Progenitor cell of endocrine pancreas (in vitro differentiated cells): ENCODE measurements around the gene HMCES. TPM values are rescaled to one million over a fixed set of nuclear protein-coding genes. Genes with fewer than 3 reads are reported as not detected.
A peak's percentile ranks its signal among the peaks of the same experiment; 100 is the strongest.

Experiments used
- DNase-seq: peaks from one replicate; pipeline ENCODE4 v3.0.0; 2021; ENCODE audit warnings: low spot score; ENCODE audit not compliant: unreplicated experiment
- H3K27ac Mint-ChIP-seq: 2 replicates; pipeline ENCODE4 v1.8.0; 2021; ENCODE audit warnings: mild to moderate bottlenecking, moderate library complexity, mixed read lengths
- H3K27me3 Mint-ChIP-seq: 2 replicates; pipeline ENCODE4 v1.8.0; 2021; ENCODE audit warnings: mixed read lengths
- H3K36me3 Mint-ChIP-seq: 2 replicates; pipeline ENCODE4 v1.8.0; 2022; ENCODE audit warnings: mixed read lengths; ENCODE audit not compliant: insufficient read depth
- H3K4me1 Mint-ChIP-seq: 2 replicates; pipeline ENCODE4 v1.8.0; 2021; ENCODE audit warnings: low read depth, mixed read lengths
- H3K4me3 Mint-ChIP-seq: 2 replicates; pipeline ENCODE4 v1.8.0; 2021; ENCODE audit warnings: low read depth, mild to moderate bottlenecking, moderate library complexity, mixed read lengths
- H3K9me3 Mint-ChIP-seq: 2 replicates; pipeline ENCODE4 v1.8.0; 2021; ENCODE audit warnings: low read depth, mixed read lengths
- long read RNA-seq: library from polyadenylated mRNA; unstranded; transcript quantifications from one replicate; pipeline ENCODE4 v2.0.0, GENCODE V29; 2020
- total RNA-seq: library from RNA; stranded (reverse); gene quantifications from 2 replicates; pipeline ENCODE4 v1.2.1, GENCODE V29; 2021
- TF ChIP-seq, protein P1 (sequence below): fragments of 200-600 bp; sonication (generic); IDR thresholded peaks from one replicate; pipeline ENCODE4 v1.5.0; 2021; ENCODE audit warnings: antibody characterized with exemption, mild to moderate bottlenecking; ENCODE audit not compliant: unreplicated experiment

HMCES gene, protein sequence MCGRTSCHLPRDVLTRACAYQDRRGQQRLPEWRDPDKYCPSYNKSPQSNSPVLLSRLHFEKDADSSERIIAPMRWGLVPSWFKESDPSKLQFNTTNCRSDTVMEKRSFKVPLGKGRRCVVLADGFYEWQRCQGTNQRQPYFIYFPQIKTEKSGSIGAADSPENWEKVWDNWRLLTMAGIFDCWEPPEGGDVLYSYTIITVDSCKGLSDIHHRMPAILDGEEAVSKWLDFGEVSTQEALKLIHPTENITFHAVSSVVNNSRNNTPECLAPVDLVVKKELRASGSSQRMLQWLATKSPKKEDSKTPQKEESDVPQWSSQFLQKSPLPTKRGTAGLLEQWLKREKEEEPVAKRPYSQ
- total RNA-seq: 35.3 TPM in 2 replicates
- long read RNA-seq, transcript HMCES-201 (7 exons, 2,515 nt): major isoform, 53 of 85 reads
- long read RNA-seq, transcript HMCES-203 (6 exons, 1,490 nt): minor isoform, 5 of 85 reads
- long read RNA-seq, partial matches to known transcripts: 10 of 85 reads
- long read RNA-seq, other reads (novel, unspliced or antisense): 13 of 85 reads

- DNase-seq: peak; percentile 89
- Mint-ChIP-seq H3K36me3 (peaks cover 12% of the 10 kb centered on the region), H3K4me1 (peaks cover 16% of the 10 kb centered on the region), H3K27ac (peak within 1 kb of the TSS; percentile 98), H3K9me3 (no peaks in the 10 kb centered on the region), H3K27me3 (no peaks in the 10 kb centered on the region), H3K4me3 (peak within 1 kb of the TSS; percentile 85)
- TF ChIP-seq, protein P1, sequence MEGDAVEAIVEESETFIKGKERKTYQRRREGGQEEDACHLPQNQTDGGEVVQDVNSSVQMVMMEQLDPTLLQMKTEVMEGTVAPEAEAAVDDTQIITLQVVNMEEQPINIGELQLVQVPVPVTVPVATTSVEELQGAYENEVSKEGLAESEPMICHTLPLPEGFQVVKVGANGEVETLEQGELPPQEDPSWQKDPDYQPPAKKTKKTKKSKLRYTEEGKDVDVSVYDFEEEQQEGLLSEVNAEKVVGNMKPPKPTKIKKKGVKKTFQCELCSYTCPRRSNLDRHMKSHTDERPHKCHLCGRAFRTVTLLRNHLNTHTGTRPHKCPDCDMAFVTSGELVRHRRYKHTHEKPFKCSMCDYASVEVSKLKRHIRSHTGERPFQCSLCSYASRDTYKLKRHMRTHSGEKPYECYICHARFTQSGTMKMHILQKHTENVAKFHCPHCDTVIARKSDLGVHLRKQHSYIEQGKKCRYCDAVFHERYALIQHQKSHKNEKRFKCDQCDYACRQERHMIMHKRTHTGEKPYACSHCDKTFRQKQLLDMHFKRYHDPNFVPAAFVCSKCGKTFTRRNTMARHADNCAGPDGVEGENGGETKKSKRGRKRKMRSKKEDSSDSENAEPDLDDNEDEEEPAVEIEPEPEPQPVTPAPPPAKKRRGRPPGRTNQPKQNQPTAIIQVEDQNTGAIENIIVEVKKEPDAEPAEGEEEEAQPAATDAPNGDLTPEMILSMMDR: no peak
These were observed at the start of gene HMCES for GRCh38 chr3:129278439-129278965. TSS of gene HMCES (plus strand) at chr3:129278870. CDS start at chr3:129279733, 863 bp downstream.

DNA sequence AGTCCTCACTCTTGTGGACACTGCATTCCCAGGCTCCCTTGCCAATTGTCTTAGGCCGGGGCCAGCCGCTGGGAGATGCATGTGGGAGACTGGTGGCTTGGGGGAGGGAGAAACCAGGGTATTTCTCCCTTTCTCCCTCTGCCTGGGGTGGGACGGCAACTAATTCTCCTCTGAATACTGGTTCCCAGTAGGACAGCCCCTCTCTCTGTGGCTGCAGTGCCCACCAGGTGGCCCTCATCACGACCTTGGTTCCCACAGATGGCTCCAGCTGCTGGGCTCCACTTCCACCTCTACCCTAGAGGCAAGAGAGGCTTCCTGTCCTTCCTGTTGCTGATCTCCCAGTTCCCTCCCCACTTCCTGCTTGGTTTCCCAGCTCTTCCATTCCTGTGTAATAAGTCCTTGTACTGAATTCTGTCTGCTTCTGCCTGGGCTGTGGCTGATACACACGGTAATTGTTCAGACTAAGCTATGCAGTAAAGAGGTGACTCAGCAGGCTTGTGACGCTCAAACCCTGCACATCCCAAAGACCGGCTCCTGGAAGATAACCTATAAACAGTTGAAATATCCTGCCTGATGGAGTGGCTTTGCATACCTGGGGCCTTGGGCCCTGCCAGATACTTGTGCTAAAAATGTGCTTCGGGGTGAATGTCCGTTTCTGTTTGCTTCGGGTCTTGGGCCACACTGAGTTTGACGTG is 49.6 kb upstream of the HMCES start:
- no peaks in the 10 kb centered on the region for H3K36me3 Mint-ChIP-seq

GRCh38 chr3:129230311-129231019 is 48.2 kb upstream of the HMCES start:
- Mint-ChIP-seq H3K4me3 (no peak overlapping the region), H3K9me3 (no peaks in the 10 kb centered on the region), H3K4me1 (no peaks in the 10 kb centered on the region), H3K27me3 (no peaks in the 10 kb centered on the region), H3K27ac (peak overlapping the region; percentile 73), H3K36me3 (no peaks in the 10 kb centered on the region)
- DNase-seq: no peak
- TF ChIP-seq, protein P1: no peak

More for the DNA sequence above, 49.6 kb upstream of the HMCES start:
- H3K9me3 Mint-ChIP-seq: no peaks in the 10 kb centered on the region
- H3K27me3 Mint-ChIP-seq: no peaks in the 10 kb centered on the region
- H3K27ac Mint-ChIP-seq: no peak overlapping the region
- no peak for DNase-seq
- no peaks in the 10 kb centered on the region for H3K4me1 Mint-ChIP-seq
- TF ChIP-seq, protein P1: peak; percentile 13
- no peak overlapping the region for H3K4me3 Mint-ChIP-seq

DNA sequence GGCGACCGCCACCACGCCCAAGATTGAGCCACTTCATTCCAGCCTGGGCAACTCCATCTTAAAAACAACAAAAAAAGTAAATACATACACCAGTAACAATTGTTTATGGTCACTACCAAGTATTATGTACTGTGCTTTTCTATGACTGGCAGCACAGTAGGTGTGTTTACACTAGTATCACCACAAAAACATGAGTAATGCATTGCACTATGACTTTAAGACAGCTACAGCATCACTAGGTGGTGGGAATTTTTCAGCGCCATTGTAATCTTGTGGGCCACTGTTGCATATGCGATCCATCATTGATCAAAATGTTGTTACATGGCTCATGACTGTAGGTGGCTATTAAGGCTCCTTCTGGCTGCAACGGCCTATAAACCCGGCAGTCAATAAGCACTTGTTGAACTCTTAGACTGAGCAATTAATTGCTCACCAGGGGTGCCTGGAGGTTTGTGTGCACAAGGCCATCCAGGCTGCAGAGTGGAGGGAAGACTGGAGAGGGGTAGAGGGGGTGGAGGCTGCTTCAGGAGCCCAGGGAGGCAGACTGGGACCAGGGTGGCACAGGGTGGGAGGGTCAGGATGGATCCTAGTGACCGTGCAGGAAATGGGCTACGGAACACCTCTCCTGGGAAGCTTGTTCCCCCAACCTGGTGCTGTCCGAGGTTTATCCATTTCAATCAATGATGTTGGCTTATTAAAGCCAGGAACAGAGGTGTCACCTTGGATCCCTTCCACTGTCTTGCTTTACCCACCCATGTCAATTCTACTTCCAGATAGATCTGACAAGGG is 47.1 kb upstream of the HMCES start:
- Mint-ChIP-seq H3K4me3 (no peak overlapping the region), H3K9me3 (no peaks in the 10 kb centered on the region), H3K4me1 (no peaks in the 10 kb centered on the region), H3K27ac (peak overlapping the region; percentile 85), H3K27me3 (no peaks in the 10 kb centered on the region), H3K36me3 (no peaks in the 10 kb centered on the region)
- no peak for DNase-seq
- TF ChIP-seq, protein P1: no peak
